T1000 (cell line): ENCODE data around the gene HSD17B14.
"Not testable (repeated sequence)": the region's sequence is repeated elsewhere in the genome, so short reads cannot be mapped to it uniquely, and the experiment has no call there.

ENCODE experiments used
- DNase-seq: peaks from one replicate; lab custom pipeline; 2025; ENCODE audit warnings: mixed read lengths; lab: John Stamatoyannopoulos, UW

The HSD17B14 gene

DNA sequence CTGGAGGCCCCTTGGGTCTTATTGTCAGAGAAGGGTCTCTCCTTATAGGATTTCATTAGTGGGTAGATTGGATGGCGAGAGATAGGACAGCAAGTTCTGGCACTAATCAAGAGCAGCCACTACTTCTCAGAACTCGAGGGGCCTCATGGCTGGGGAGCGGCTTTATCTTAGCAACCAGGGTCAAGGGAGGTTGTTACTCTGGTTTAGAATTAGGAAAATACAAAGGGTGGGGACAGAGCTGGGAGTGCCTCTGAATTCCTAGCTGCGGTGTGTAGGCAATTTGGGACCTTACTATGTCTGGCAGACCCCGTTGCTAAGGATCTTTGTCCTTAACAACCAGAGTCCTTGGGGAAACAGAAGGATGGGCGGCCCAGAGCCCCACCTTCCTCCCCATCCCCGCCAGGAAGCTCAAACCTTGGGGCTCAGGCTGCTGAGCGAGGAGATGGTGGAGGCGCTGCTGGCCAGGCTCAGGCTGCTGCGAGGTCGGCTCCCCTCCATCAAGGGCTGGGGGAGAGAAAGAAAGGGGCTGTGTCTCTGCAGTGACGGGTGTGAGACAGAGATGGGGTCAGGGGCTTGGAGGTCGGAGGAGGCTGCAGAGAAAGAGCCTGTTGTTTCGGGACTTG lies 30.9 kb upstream of the HSD17B14 start:
- no peak for DNase-seq

- no peak for DNase-seq
Observed at GRCh38 chr19:48866692-48867091, 30.4 kb upstream of the HSD17B14 start.

DNA sequence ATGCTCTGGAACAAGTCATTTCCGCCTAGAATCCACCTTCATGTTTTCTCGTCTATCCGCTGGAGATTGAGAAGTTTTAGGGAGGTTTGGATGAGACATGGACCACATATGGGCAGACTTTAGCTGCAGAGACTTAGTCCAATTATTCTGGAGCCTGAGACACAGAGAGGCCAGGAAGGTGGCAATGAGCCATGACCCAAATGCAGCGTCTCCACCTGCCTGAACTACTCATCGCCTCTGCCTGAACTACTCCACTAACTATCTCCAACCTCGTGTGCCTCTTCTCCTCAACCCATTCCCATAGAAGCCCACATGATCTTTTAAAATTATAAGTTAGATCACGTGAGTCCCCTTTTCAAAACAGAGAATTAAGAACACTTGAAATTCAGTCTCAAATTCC lies 26.5 kb upstream of the HSD17B14 start:
- no peak for DNase-seq

GRCh38 chr19:48861313-48861712 lies 25.0 kb upstream of the HSD17B14 start:
- DNase-seq, result no peak

- no peak for DNase-seq
Observed at GRCh38 chr19:48859711-48860572, 23.7 kb upstream of the HSD17B14 start.

GRCh38 chr19:48858984-48859710 lies 22.9 kb upstream of the HSD17B14 start:
- no peak for DNase-seq

DNA sequence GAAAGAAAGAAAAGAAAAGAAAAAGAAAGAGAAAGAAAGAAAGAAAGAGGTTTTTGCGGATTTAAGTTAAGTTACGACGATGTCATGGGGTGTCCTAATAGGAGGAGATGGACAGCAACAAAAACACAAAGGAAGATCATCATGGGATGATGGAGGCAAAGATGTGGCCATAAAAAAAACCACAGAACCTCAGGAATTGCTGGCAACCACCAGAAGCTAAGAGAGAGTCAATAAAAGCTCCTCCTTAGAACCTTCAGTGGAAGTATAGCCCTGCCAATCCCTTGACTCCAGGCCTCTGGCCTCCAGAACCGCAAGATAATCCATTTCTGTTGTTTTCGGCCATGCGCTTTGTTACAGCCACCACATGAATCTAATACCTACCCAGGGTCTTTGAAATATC lies 20.6 kb upstream of the HSD17B14 start:
- no peak for DNase-seq

GRCh38 chr19:48854103-48854502 lies 17.8 kb upstream of the HSD17B14 start:
- DNase-seq, result no peak

DNA sequence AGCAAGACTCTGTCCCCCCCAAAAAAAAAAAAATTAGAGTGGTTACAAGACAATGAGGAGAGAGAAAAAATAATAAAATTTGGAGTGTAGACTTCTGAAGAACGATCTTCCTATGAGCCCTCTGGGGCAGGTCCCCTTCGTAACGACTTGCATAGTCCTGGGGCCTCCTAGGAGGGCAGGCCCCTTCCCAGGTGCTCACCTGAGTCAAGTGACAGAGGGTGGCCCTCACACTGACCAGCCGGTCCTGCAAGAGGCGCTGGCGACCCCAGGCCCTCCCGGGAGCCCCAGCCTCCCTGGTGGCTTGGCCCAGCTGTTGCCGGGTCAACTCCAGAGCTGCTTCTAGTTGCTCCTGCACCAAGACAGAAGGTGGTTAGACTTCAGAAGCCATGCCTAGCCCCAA lies 17.2 kb upstream of the HSD17B14 start:
- no peak for DNase-seq

DNA sequence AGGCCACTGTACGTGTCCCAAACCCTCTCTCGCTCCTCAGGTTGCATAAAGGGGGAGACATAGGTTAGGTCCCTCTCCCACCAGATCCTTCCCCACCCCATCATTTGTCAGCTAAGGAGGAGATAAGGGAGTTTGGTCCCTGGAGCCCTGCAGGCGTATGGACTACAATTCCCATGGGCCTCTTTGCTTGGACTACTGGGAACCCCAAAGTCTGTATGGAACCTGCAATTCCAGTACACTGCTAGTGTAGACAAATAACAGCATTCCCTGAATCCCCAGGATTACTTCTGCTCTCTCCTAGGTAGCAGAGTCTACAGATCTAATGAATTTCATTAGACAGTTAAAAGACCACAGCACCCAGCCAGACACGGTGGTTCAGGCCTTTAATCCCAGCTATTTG lies 16.0 kb upstream of the HSD17B14 start:
- DNase-seq, result no peak

DNA sequence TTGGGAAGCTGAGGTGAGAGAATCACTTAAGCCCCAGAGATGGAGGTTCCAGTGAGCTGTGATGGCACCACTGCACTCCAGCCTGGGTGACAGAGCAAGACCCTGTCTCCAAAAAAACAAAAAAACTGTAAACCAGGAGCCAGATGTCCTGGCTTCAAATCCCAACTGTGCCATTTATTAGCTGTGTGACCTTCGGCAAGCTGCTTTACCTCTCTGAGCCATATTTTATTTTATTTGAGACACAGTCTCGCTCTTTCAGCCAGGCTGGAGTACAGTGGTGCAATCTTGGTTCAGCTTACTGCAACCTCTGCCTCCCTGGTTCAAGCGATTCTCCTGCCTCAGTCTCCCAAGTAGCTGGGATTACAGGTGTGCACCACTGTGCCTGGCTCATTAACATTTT lies 10.4 kb upstream of the HSD17B14 start:
- DNase-seq, result not testable (repeated sequence)

GRCh38 chr19:48845384-48845783 lies 9.1 kb upstream of the HSD17B14 start:
- DNase-seq, result no peak

- no peak for DNase-seq
Observed at GRCh38 chr19:48844472-48844871, 8.2 kb upstream of the HSD17B14 start.

- DNase-seq, result no peak
Observed at GRCh38 chr19:48842789-48843162, 6.5 kb upstream of the HSD17B14 start.

- DNase-seq, result no peak
Observed at GRCh38 chr19:48841571-48841970, 5.3 kb upstream of the HSD17B14 start.

GRCh38 chr19:48841047-48841446 lies 4.8 kb upstream of the HSD17B14 start:
- no peak for DNase-seq

- DNase-seq, result no peak
Observed at GRCh38 chr19:48837687-48838086, 1.4 kb upstream of the HSD17B14 start.

DNA sequence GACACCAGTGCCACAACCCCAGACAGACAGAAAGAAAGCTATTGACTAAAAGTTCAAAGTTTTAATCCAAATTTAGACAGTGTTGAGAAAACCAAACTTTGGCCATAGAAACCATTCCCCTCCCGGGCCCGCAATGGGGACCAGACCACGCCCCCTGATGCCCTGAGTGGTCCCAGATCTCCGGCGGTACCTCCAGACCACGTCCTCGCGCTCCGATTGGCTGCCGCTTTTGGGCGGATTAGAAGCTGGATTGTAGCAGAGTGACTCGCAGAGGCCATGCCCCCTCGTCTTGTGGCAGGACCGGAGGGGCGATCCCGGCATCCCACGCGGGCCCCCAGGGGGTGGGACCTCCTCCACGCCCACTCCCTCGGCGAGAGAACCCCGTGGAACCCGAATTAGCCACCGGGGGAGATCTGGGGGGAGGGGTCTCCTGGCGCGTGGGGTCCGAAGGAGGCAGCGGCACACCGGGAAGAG lies 797 bp upstream of the HSD17B14 start:
- DNase-seq, result no peak

DNA sequence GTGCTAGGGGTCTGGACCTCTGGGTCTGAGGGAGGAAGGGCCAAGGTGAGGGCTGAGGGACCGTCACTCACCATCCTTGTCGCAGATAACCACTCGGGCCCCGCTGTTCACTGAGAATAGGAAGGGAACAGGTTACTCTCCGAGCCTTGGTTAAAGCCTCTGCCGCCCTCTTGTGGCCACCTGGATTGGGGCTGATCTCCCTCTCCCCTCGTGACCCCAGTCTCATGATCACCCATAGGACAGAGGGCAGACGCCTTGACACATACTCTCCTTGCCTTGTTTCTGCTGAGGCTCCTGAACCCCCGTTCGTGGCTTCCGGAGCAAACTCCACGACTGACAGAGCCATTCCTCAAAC lies 580 bp downstream of the HSD17B14 start:
- DNase-seq, result peak; percentile 72

DNA sequence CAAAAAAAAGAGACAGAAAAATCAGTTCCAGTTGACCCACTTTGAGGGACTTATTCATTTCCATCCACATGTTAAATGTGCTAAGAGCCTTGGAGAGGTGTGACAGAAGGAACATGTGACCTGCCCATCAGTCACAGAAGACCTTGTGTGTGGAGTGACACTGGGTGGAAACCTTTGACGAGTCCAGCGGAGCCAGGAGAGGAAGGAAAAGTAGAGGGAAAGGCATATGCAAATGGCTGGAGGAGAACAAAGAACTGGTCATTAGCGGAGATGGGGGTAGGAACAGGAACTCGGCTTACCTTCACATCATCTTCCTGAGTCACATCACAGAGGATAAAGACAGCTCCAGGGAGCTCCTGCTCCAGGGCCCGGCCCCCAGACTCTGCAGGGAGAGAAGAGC lies 2.3 kb downstream of the HSD17B14 start:
- DNase-seq, result no peak

DNA sequence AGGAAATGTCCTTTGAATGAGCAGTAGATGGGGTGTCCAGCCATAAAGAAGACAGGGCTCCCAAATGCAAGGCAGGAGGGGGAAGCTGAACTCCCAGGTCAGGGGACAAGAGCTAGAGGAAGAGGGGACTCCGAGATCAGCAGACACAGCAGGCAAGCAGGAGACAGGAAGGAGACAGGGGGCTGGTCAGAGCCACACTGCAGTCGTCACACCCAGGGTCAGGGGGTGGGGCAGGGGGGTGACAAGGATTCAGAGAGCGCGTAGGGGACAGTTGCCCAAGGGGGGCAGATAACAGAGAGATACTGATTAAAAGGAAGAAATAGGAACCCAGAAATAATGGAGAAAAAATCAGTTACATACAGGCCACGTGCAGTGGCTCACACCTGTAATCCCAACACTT lies 3.2 kb downstream of the HSD17B14 start:
- DNase-seq, result no peak

GRCh38 chr19:48830965-48831364 lies 5.3 kb downstream of the HSD17B14 start:
- no peak for DNase-seq

- no peak for DNase-seq
Observed at GRCh38 chr19:48830088-48830487, 6.2 kb downstream of the HSD17B14 start.
